ENCODE measurements around the gene CCDC97.

Gene CCDC97

GRCh38 chr19:41327576-41328156, 17.7 kb downstream of the CCDC97 start:
- no peak overlapping the region for H3K4me3 ChIP-seq (ENCODE audit: low read depth, low read length)
- in situ Hi-C loops (cut with HindIII; ENCODE audit: low sequenced_read_pairs), result no loop called here
- TF ChIP-seq, protein P1, sequence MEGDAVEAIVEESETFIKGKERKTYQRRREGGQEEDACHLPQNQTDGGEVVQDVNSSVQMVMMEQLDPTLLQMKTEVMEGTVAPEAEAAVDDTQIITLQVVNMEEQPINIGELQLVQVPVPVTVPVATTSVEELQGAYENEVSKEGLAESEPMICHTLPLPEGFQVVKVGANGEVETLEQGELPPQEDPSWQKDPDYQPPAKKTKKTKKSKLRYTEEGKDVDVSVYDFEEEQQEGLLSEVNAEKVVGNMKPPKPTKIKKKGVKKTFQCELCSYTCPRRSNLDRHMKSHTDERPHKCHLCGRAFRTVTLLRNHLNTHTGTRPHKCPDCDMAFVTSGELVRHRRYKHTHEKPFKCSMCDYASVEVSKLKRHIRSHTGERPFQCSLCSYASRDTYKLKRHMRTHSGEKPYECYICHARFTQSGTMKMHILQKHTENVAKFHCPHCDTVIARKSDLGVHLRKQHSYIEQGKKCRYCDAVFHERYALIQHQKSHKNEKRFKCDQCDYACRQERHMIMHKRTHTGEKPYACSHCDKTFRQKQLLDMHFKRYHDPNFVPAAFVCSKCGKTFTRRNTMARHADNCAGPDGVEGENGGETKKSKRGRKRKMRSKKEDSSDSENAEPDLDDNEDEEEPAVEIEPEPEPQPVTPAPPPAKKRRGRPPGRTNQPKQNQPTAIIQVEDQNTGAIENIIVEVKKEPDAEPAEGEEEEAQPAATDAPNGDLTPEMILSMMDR (IDR thresholded peaks at IDR 0.05; ENCODE audit: low read depth, low read length), result no peak
- peak; percentile 58 for DNase-seq (ENCODE audit: low read depth, low spot score)

GRCh38 chr19:41328157-41328841, 18.3 kb downstream of the CCDC97 start:
- in situ Hi-C loops (cut with HindIII; ENCODE audit: low sequenced_read_pairs), result no loop called here
- no peak overlapping the region for H3K4me3 ChIP-seq (ENCODE audit: low read depth, low read length)
- DNase-seq (ENCODE audit: low read depth, low spot score), result peak; percentile 35
- TF ChIP-seq, protein P1 (IDR thresholded peaks at IDR 0.05; ENCODE audit: low read depth, low read length), result no peak

DNA sequence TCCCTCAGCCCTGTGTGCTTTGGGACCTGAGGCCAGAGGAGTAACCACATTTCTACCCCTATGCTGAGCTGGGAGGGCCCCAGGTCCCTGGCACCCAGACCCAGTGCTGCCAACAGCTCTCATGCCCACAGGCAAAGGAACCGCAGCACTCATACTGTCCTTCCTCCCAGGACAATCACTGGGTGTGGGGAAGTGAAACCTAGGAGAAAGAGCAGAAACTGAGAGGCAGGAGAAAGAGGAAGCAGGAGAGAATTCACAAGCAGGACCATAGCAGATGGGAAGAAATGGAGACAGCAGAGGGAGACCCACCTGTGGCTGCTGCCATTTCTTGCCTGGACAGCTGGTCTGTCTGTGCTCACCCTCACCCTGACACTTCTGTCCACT, 18.9 kb downstream of the CCDC97 start:
- in situ Hi-C loops (cut with HindIII; ENCODE audit: low sequenced_read_pairs), result no loop called here
- TF ChIP-seq, protein P1 (IDR thresholded peaks at IDR 0.05; ENCODE audit: low read depth, low read length), result no peak
- DNase-seq (ENCODE audit: low read depth, low spot score), result no peak
- H3K4me3 ChIP-seq (ENCODE audit: low read depth, low read length), result no peak overlapping the region

DNA sequence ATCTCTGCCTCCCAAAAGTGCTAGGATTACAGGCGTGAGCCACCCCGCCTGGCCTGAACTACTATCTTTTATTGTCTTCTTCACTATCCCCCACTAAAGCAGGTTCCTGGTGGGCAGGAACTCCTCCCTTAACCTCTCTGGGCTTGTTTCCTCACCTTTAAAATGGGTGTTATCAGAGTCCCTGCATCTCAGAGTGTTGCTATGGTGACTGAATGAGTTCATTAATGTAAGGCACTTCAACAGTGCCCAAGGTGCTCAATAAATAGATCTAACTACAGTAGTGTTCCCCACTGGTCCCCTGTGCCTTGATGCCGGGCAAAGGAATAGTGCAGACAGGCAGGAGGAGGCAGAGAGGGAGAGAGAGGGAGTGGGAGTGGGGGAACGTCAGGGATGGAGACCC, 20.5 kb downstream of the CCDC97 start:
- TF ChIP-seq, protein P1 (IDR thresholded peaks at IDR 0.05; ENCODE audit: low read depth, low read length), result no peak
- in situ Hi-C loops (cut with HindIII; ENCODE audit: low sequenced_read_pairs), result no loop called here
- H3K4me3 ChIP-seq (ENCODE audit: low read depth, low read length), result no peak overlapping the region
- no peak for DNase-seq (ENCODE audit: low read depth, low spot score)

DNA sequence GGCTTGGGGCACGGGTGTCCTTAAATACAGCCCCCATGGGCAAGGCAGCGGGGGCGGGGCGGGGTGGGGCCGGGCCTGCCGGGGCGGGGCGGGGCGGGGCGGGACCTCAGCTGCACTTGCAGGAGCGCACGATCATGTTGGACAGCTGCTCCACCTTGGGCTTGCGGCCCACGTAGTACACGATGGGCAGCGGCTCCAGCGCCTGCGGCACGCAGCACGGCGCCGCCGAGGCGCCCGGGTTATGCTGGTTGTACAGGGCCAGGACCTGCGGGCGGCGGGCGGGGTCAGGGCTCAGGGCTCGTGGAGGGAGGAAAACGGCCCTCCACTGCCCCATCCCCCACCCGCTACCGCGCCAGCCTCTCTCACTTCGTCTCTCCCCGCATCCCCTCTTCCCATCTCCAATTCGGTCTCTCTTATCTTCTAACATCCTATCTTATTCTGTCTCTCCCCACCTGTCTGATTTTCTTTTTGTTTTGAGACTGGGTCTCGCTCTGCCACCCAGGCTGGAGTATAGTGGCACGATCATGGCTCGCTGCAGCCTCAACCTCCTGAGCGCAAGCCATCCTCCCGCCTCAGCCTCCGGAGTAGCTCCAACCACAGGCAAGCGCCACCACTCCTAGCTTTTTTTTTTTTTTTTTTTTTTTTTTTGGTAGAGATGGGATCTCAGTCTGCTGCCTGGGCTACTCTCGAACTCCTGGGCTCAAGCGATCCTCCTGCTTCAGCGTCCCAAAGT, 21.1 kb downstream of the CCDC97 start:
- no peak overlapping the region for H3K4me3 ChIP-seq (ENCODE audit: low read depth, low read length)
- in situ Hi-C loops (cut with HindIII; ENCODE audit: low sequenced_read_pairs), result no loop called here
- TF ChIP-seq, protein P1 (IDR thresholded peaks at IDR 0.05; ENCODE audit: low read depth, low read length), result no peak
- no peak for DNase-seq (ENCODE audit: low read depth, low spot score)

- in situ Hi-C loops (cut with HindIII; ENCODE audit: low sequenced_read_pairs), result no loop called here
- no peak for DNase-seq (ENCODE audit: low read depth, low spot score)
- H3K4me3 ChIP-seq (ENCODE audit: low read depth, low read length), result no peak overlapping the region
- TF ChIP-seq, protein P1 (IDR thresholded peaks at IDR 0.05; ENCODE audit: low read depth, low read length), result no peak
These were observed 22.0 kb downstream of the CCDC97 start for GRCh38 chr19:41332000-41332399.

All from astrocyte of the spinal cord (primary cell).